Natural killer cell (primary cell): ENCODE data around the gene PRRC2B. TPM values are rescaled to one million over a fixed set of nuclear protein-coding genes. Genes with fewer than 3 reads are reported as not detected.
A peak's percentile ranks its signal among the peaks of the same experiment; 100 is the strongest.

Experiments used
- ATAC-seq, 3 donors: fragments of 150-1000 bp in 2 of 3; fragments of 200-7000 bp in 1 of 3; cut with Tn5 transposase; 1 replicate in 1 of 3; 2 replicates in 2 of 3; pipeline ENCODE4 v1.10.0; 2021; ENCODE audit warnings: mild to moderate bottlenecking in 2 of 3, moderate library complexity in 2 of 3
- DNase-seq, 2 donors: peaks; one replicate each; pipeline versions ENCODE4 v3.0.0 to v3.0.0-alpha.2; 2013 to 2021; ENCODE audit warnings: mixed read lengths in 1 of 2
- H3K27ac ChIP-seq: one replicate; pipeline ENCODE4 v1.5.1; 2013; ENCODE audit warnings: mild to moderate bottlenecking, low read length
- H3K27me3 ChIP-seq: one replicate; pipeline ENCODE4 v1.6.1; 2013; ENCODE audit warnings: low read length; ENCODE audit not compliant: control insufficient read depth, insufficient read depth
- H3K36me3 ChIP-seq: one replicate; pipeline ENCODE4 v1.6.1; 2013; ENCODE audit warnings: low read length; ENCODE audit not compliant: control insufficient read depth, insufficient read depth
- H3K4me1 ChIP-seq: one replicate; pipeline ENCODE4 v1.6.1; 2013; ENCODE audit warnings: low read length; ENCODE audit not compliant: control insufficient read depth, insufficient read depth
- H3K4me3 ChIP-seq: one replicate; pipeline ENCODE4 v1.5.1; 2013; ENCODE audit warnings: low read length
- H3K9me3 ChIP-seq: one replicate; pipeline ENCODE4 v1.6.1; 2013; ENCODE audit warnings: low read length; ENCODE audit not compliant: control insufficient read depth, insufficient read depth
- H3K27ac Mint-ChIP-seq, 2 donors: one replicate each; pipeline ENCODE4 v1.8.0; 2022; ENCODE audit warnings: mild to moderate bottlenecking in 2 of 2, mixed read lengths in 2 of 2, moderate library complexity in 1 of 2
- H3K27me3 Mint-ChIP-seq, 2 donors: one replicate each; pipeline ENCODE4 v1.8.0; 2022; ENCODE audit warnings: low read depth in 2 of 2, mixed read lengths in 2 of 2
- H3K36me3 Mint-ChIP-seq: one replicate; pipeline ENCODE4 v1.8.0; 2022; ENCODE audit warnings: mixed read lengths
- H3K4me1 Mint-ChIP-seq, 2 donors: one replicate each; pipeline ENCODE4 v1.8.0; 2022; ENCODE audit warnings: mixed read lengths in 2 of 2
- H3K4me3 Mint-ChIP-seq: one replicate; pipeline ENCODE4 v1.8.0; 2022; ENCODE audit warnings: mild to moderate bottlenecking, moderate library complexity, mixed read lengths
- H3K9me3 Mint-ChIP-seq, 2 donors: one replicate each; pipeline ENCODE4 v1.8.0; 2022; ENCODE audit warnings: mixed read lengths in 2 of 2
- WGBS: methylation state at CpG from one replicate; pipeline ENCODE4 v1.1.7; 2013; ENCODE audit warnings: missing lambda C conversion rate; ENCODE audit not compliant: insufficient coverage; 5-methylcytosine and 5-hydroxymethylcytosine counted together
- intact Hi-C: fragments of 100-400 bp; cut with micrococcal nuclease; formaldehyde crosslinking; loops from one replicate; pipeline ENCODE4 v1.14.2; 2022
- total RNA-seq, 4 donors: library from RNA; stranded (reverse); fragments of 120-200 nt in 1 of 4; gene quantifications; one replicate each; pipeline versions ENCODE4 v1.2.3 to v1.2.4, GENCODE V29; 2013 to 2022
- TF ChIP-seq, protein P1 (sequence below): fragments of 200-600 bp; IDR thresholded peaks from one replicate; pipeline ENCODE4 v1.8.0; 2022; ENCODE audit warnings: antibody characterized with exemption

The PRRC2B gene
- total RNA-seq, 3 donors from 2014 or later (not counting 1 experiment from before 2014, with no cell fraction given) = 249 to 275 (median 274) TPM

DNA sequence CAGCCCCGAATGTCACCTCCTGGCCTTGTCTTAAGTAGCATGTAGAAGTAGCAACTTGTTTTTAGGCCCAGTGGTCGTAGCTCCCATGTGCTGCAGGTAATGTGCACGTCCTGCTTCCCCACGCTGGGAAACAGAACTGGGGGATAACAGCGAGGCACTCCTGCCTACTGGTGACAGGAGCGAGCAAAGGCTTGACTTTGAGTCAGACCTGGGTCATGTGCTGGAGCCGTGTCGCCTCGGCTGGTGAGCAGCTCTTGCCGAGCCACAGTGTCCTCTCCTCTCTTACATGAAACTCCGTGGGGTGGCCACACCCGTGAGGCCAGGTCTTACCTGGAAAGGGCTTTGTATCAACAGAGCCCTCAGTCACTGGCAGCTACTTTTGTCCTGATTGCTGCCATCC, 91.3 kb downstream of the PRRC2B start:
- ATAC-seq (no peak), DNase-seq (no peak)
- Histone ChIP-seq H3K27me3 (no peaks in the 10 kb centered on the region), H3K9me3 (no peaks in the 10 kb centered on the region), H3K36me3 (peaks cover 88% of the 10 kb centered on the region), H3K4me1 (no peaks in the 10 kb centered on the region), H3K4me3 (no peak overlapping the region), H3K27ac (no peak overlapping the region)
- H3K27ac Mint-ChIP-seq = no peak overlapping the region
- intact Hi-C loops = no loop called here
- peaks cover 0 to 14% of the 10 kb centered on the region in 2 donors for H3K4me1 Mint-ChIP-seq
- H3K4me3 Mint-ChIP-seq = no peak overlapping the region
- H3K9me3 Mint-ChIP-seq = no peaks in the 10 kb centered on the region
- 95% methylated on average over 12 of the region's 12 CpGs for WGBS
- TF ChIP-seq, protein P1, sequence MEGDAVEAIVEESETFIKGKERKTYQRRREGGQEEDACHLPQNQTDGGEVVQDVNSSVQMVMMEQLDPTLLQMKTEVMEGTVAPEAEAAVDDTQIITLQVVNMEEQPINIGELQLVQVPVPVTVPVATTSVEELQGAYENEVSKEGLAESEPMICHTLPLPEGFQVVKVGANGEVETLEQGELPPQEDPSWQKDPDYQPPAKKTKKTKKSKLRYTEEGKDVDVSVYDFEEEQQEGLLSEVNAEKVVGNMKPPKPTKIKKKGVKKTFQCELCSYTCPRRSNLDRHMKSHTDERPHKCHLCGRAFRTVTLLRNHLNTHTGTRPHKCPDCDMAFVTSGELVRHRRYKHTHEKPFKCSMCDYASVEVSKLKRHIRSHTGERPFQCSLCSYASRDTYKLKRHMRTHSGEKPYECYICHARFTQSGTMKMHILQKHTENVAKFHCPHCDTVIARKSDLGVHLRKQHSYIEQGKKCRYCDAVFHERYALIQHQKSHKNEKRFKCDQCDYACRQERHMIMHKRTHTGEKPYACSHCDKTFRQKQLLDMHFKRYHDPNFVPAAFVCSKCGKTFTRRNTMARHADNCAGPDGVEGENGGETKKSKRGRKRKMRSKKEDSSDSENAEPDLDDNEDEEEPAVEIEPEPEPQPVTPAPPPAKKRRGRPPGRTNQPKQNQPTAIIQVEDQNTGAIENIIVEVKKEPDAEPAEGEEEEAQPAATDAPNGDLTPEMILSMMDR = no peak
- no peaks in the 10 kb centered on the region for H3K27me3 Mint-ChIP-seq
- no peaks in the 10 kb centered on the region for H3K36me3 Mint-ChIP-seq

DNA sequence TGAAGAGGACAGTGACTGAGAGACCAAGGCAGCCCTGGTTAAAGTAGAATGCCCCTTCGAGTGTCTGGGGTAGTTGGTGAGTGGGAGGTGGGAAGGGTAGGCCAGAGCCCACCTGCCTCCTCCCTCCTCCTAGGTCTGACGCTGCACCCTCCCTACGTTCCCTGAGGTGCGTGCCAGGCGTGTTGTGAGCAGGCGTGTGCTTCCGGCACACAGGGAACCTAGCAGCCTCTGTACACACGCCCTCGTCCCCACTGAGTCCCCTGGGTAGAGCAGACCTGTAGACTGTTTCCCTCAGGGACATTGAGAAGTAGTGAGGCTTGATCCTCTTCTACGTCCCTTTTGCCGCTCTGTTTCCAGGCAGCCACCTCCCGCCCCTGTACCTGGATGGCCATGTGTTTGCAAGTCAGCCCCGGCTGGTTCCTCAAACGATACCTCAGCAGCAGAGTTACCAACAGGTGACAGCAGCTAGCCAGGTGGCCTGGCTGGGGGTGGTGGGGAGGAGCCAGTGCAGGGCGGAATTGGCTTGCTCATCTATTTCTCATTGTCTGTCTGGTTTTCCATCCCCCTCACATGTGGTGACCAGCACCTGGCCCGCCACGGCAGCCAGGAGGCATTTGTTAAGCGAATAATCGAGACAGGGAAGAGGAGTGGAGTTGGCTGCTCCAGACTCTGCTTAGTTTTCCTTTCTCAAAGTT, 92.0 kb downstream of the PRRC2B start:
- 89% methylated on average over 17 of the region's 19 CpGs for WGBS
- H3K4me1 Mint-ChIP-seq = peaks cover 0 to 21% of the 10 kb centered on the region in 2 donors
- Histone ChIP-seq H3K4me1 (no peaks in the 10 kb centered on the region), H3K4me3 (no peak overlapping the region), H3K27me3 (no peaks in the 10 kb centered on the region), H3K27ac (no peak overlapping the region), H3K36me3 (peaks cover 92% of the 10 kb centered on the region), H3K9me3 (no peaks in the 10 kb centered on the region)
- TF ChIP-seq, protein P1 = no peak
- H3K27me3 Mint-ChIP-seq = no peaks in the 10 kb centered on the region
- no peaks in the 10 kb centered on the region for H3K9me3 Mint-ChIP-seq
- intact Hi-C loops = no loop called here
- ATAC-seq (no peak), DNase-seq (no peak)
- H3K4me3 Mint-ChIP-seq = no peak overlapping the region
- H3K36me3 Mint-ChIP-seq = no peaks in the 10 kb centered on the region
- H3K27ac Mint-ChIP-seq = no peak overlapping the region

DNA sequence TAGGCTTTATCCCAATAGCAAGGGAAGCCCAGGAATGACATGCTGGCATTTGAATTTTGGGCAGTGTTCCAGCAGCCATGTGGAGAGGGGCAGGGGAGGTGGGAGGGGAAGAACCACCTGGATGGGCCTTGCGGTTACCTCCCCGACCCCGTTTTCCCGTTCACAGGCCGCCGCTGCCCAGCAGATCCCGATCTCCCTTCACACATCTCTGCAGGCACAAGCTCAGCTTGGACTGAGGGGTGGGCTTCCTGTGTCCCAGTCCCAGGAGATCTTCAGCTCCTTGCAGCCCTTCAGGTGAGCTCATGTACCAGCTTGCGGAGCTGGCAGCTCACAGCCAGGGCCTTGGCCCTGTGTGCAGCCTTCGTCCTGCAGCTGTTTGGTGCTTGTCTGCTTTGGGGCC, 93.1 kb downstream of the PRRC2B start:
- Histone ChIP-seq H3K4me3 (no peak overlapping the region), H3K27me3 (no peaks in the 10 kb centered on the region), H3K27ac (no peak overlapping the region), H3K9me3 (no peaks in the 10 kb centered on the region), H3K4me1 (no peaks in the 10 kb centered on the region), H3K36me3 (peaks cover 98% of the 10 kb centered on the region)
- Mint-ChIP-seq H3K36me3 (no peaks in the 10 kb centered on the region), H3K4me1 (peaks cover 0 to 20% of the 10 kb centered on the region in 2 donors), H3K4me3 (no peak overlapping the region), H3K9me3 (no peaks in the 10 kb centered on the region), H3K27me3 (no peaks in the 10 kb centered on the region), H3K27ac (peak overlapping the region in 1 of 2 donors; percentile 16)
- TF ChIP-seq, protein P1 = no peak
- DNase-seq = no peak
- WGBS = 97% methylated on average over 9 of the region's 9 CpGs
- intact Hi-C loops = no loop called here
- ATAC-seq = no peak

DNA sequence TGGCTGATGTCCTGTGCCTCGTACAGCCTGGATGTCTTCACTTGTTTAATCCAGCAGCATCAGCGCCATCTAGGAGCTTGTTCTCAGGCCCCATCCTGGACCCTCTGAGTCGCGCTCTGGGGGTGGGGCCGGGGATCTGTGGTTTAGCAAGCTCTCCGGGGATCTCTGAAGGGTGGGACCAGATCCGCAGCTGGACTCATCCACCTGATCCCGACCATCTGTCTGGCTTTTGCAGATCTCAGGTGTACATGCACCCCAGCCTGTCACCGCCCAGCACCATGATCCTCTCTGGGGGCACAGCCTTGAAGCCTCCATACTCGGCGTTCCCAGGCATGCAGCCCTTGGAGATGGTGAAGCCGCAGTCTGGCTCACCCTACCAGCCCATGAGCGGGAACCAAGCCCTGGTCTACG, 93.7 kb downstream of the PRRC2B start:
- intact Hi-C loops = no loop called here
- H3K4me3 Mint-ChIP-seq = no peak overlapping the region
- ATAC-seq (no peak), DNase-seq (no peak)
- H3K27me3 ChIP-seq = no peaks in the 10 kb centered on the region
- peak overlapping the region in 1 of 2 donors; percentile 16 for H3K27ac Mint-ChIP-seq
- H3K27ac ChIP-seq = no peak overlapping the region
- H3K4me1 ChIP-seq = no peaks in the 10 kb centered on the region
- H3K27me3 Mint-ChIP-seq = no peaks in the 10 kb centered on the region
- H3K4me3 ChIP-seq = no peak overlapping the region
- peaks cover 0 to 17% of the 10 kb centered on the region in 2 donors for H3K4me1 Mint-ChIP-seq
- no peaks in the 10 kb centered on the region for H3K9me3 ChIP-seq
- peaks cover 98% of the 10 kb centered on the region for H3K36me3 ChIP-seq
- no peaks in the 10 kb centered on the region for H3K36me3 Mint-ChIP-seq
- H3K9me3 Mint-ChIP-seq = no peaks in the 10 kb centered on the region
- WGBS = 92% methylated on average over 14 of the region's 14 CpGs
- TF ChIP-seq, protein P1 = no peak
